GM12875 (cell line): Measurements from ENCODE around the gene MAFF.

Experiments used
- H3K4me3 ChIP-seq: one replicate; pipeline ENCODE4 v1.5.1; 2011; ENCODE audit warnings: low read depth, low read length, control low read depth
- CTCF ChIP-seq: IDR thresholded peaks from 2 replicates; pipeline ENCODE4 v1.5.1; 2011; ENCODE audit warnings: low read depth, mild to moderate bottlenecking, control low read depth, inconsistent platforms, low read length, moderate library complexity, borderline replicate concordance; ENCODE audit not compliant: insufficient read depth

The MAFF gene

DNA sequence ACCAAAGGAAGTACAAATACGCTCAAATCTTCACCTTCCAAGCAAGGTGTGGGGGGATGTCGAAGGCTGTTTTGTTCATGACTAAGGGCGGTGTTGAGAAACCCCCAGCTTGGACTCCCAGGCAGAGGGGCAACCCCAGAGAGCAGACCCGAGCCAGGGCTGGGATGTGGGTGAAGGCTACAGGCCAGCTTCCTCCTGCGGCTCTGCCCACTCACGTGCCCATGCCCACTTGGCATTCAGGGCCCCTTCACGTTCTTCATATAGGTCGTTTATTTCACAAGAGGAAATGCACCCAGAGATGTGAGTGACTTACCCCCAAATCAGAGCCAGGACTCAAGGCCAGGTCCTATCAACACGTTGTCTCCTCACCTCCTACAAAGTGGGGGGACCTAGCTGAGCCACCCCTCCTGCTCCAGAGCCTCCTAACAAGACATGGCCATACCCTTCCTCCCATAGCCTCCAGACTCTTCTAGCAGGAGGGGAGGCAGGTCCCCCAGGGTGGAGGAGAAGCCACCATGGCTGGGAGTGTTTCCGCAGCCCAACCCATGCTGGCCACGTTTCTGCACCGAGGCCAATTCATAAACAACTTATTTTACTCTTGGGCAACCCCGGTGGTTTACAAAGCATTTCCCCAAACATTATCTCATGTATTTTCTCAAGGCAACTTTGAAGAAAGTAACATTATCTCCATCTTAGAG lies 49.0 kb downstream of the MAFF start:
- no peak for TF ChIP-seq CTCF
- H3K4me3 ChIP-seq = no peak overlapping the region

DNA sequence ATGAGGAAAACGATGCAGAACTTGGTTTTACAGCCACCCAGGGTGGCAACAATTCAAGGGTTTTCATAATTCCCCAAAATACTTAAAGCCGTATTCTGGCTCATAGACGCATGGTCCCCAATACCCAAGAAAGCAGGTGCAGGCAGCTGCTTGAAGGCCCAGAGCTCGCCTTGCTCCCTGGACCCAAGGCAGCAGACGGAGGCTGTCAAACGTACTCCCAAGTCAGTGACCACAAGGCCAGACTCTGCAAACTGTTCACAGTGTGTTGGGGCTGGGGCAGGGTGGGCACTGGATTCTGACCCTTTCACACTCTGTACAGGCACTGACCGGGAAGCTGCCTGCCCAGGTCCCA lies 49.5 kb downstream of the MAFF start:
- no peak for TF ChIP-seq CTCF
- no peak overlapping the region for H3K4me3 ChIP-seq

DNA sequence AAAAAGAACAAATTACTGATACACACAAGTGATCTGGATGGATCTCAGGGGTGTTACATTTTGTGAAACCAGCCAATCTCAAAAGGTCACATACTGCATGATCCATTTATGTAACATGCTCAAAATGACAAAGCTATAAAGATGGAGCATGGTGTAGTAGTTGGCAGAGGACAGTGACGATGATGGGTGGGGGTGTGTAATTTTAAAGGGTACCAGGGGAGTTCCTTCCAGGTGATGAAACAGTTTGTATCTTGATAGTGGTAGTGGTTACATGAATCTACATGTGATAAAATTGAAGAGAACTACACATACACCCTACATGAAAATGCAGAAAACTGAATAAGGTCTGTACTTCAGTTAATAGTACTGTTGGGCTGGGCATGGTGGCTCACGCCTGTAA lies 53.9 kb downstream of the MAFF start:
- TF ChIP-seq CTCF = no peak
- no peak overlapping the region for H3K4me3 ChIP-seq

GRCh38 chr22:38257181-38257580 lies 55.4 kb downstream of the MAFF start:
- no peak overlapping the region for H3K4me3 ChIP-seq
- TF ChIP-seq CTCF = no peak

- TF ChIP-seq CTCF = no peak
- no peak overlapping the region for H3K4me3 ChIP-seq
Measured at GRCh38 chr22:38257650-38258250, 56.0 kb downstream of the MAFF start.

- no peak for TF ChIP-seq CTCF
- no peak overlapping the region for H3K4me3 ChIP-seq
Measured at GRCh38 chr22:38258895-38259294, 57.1 kb downstream of the MAFF start.

GRCh38 chr22:38259370-38259769 lies 57.6 kb downstream of the MAFF start:
- TF ChIP-seq CTCF = no peak
- no peak overlapping the region for H3K4me3 ChIP-seq
